ENCODE data around the gene GLYR1. TPM values are rescaled to one million over a fixed set of nuclear protein-coding genes. Genes with fewer than 3 reads are reported as not detected.

GLYR1 gene
- total RNA-seq, 1 experiment from 2014 or later: 111 TPM

- in situ Hi-C loops (cut with HindIII; ENCODE audit: low pct_unique_long_range_greater_than_20kb, low sequenced_read_pairs) (no loop called here), intact Hi-C loops (cut with micrococcal nuclease; ENCODE audit: unreplicated experiment) (no loop called here)
- no peak overlapping the region for H3K27ac ChIP-seq (ENCODE audit: low read length)
- ChIA-PET POLR2A (no interaction called here), CTCF (no interaction called here)
- ATAC-seq (no peak), DNase-seq (ENCODE audit: low read depth, low spot score) (no peak)
- peaks cover 23% of the 10 kb centered on the region for H3K4me1 ChIP-seq (ENCODE audit: control insufficient read depth, insufficient read depth, low read length)
- no peak overlapping the region for H3K4me3 ChIP-seq (ENCODE audit: low read depth in 2 of 2, low read length in 2 of 2)
- no TSS peak for BruUV-seq (replicated peaks)
- H3K9me3 ChIP-seq (ENCODE audit: control insufficient read depth, insufficient read depth, low read depth, low read length): no peaks in the 10 kb centered on the region
- TF ChIP-seq, protein P1, sequence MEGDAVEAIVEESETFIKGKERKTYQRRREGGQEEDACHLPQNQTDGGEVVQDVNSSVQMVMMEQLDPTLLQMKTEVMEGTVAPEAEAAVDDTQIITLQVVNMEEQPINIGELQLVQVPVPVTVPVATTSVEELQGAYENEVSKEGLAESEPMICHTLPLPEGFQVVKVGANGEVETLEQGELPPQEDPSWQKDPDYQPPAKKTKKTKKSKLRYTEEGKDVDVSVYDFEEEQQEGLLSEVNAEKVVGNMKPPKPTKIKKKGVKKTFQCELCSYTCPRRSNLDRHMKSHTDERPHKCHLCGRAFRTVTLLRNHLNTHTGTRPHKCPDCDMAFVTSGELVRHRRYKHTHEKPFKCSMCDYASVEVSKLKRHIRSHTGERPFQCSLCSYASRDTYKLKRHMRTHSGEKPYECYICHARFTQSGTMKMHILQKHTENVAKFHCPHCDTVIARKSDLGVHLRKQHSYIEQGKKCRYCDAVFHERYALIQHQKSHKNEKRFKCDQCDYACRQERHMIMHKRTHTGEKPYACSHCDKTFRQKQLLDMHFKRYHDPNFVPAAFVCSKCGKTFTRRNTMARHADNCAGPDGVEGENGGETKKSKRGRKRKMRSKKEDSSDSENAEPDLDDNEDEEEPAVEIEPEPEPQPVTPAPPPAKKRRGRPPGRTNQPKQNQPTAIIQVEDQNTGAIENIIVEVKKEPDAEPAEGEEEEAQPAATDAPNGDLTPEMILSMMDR (IDR thresholded peaks at IDR 0.05): no peak
- TF ChIP-seq, protein P2, sequence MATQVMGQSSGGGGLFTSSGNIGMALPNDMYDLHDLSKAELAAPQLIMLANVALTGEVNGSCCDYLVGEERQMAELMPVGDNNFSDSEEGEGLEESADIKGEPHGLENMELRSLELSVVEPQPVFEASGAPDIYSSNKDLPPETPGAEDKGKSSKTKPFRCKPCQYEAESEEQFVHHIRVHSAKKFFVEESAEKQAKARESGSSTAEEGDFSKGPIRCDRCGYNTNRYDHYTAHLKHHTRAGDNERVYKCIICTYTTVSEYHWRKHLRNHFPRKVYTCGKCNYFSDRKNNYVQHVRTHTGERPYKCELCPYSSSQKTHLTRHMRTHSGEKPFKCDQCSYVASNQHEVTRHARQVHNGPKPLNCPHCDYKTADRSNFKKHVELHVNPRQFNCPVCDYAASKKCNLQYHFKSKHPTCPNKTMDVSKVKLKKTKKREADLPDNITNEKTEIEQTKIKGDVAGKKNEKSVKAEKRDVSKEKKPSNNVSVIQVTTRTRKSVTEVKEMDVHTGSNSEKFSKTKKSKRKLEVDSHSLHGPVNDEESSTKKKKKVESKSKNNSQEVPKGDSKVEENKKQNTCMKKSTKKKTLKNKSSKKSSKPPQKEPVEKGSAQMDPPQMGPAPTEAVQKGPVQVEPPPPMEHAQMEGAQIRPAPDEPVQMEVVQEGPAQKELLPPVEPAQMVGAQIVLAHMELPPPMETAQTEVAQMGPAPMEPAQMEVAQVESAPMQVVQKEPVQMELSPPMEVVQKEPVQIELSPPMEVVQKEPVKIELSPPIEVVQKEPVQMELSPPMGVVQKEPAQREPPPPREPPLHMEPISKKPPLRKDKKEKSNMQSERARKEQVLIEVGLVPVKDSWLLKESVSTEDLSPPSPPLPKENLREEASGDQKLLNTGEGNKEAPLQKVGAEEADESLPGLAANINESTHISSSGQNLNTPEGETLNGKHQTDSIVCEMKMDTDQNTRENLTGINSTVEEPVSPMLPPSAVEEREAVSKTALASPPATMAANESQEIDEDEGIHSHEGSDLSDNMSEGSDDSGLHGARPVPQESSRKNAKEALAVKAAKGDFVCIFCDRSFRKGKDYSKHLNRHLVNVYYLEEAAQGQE (IDR thresholded peaks at IDR 0.05; ENCODE audit: insufficient read depth in 1 of 2, low read depth in 2 of 2, low read length in 1 of 2): no peak
- TF ChIP-seq POLR2AphosphoS5 (IDR thresholded peaks at IDR 0.05; ENCODE audit: low read depth, low read length): no peak
- no peak for TF ChIP-seq TCF7L2 (IDR thresholded peaks at IDR 0.05; ENCODE audit: low read depth, low read length)
- TF ChIP-seq SIN3A (IDR thresholded peaks at IDR 0.05; ENCODE audit: borderline replicate concordance, insufficient read depth, low read depth, low read length): no peak
- no peaks in the 10 kb centered on the region for H3K27me3 ChIP-seq (ENCODE audit: control insufficient read depth, insufficient read depth, low read length)
- H3K36me3 ChIP-seq (ENCODE audit: control insufficient read depth, insufficient read depth, low read length): no peaks in the 10 kb centered on the region
Observed at GRCh38 chr16:4799171-4799855, 47.8 kb downstream of the GLYR1 start.

DNA sequence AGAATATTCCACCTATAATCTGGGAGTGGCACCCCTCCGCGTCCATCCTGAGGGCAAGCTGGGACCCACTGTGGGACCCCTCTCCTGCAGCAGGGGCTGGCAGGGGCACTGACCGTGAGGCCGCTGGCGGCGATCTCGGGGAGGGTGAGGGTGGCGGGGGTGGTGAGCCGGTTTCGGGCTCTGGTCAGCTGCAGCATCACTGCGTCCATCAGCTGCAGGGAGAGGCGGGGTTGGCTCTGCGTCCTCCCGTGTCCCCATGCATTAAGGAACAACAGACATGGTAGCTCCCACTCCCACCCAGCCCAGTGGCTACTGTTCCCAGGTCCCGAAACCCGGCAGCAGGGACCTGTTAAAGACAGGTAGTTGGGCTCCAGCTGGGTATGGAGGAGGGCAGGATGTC is 48.6 kb downstream of the GLYR1 start:
- H3K27ac ChIP-seq (ENCODE audit: low read length): no peak overlapping the region
- intact Hi-C loops (cut with micrococcal nuclease; ENCODE audit: unreplicated experiment) (no loop called here), in situ Hi-C loops (cut with HindIII; ENCODE audit: low pct_unique_long_range_greater_than_20kb, low sequenced_read_pairs) (no loop called here)
- DNase-seq (ENCODE audit: low read depth, low spot score): no peak
- no TSS peak for BruUV-seq (replicated peaks)
- POLR2A ChIA-PET: no interaction called here
- TF ChIP-seq, protein P1 (IDR thresholded peaks at IDR 0.05): no peak
- no peak for TF ChIP-seq POLR2AphosphoS5 (IDR thresholded peaks at IDR 0.05; ENCODE audit: low read depth, low read length)
- H3K9me3 ChIP-seq (ENCODE audit: control insufficient read depth, insufficient read depth, low read depth, low read length): no peaks in the 10 kb centered on the region
- H3K4me3 ChIP-seq (ENCODE audit: low read depth in 2 of 2, low read length in 2 of 2): no peak overlapping the region
- H3K27me3 ChIP-seq (ENCODE audit: control insufficient read depth, insufficient read depth, low read length): no peaks in the 10 kb centered on the region
- CTCF ChIA-PET: no interaction called here
- ATAC-seq: no peak
- H3K36me3 ChIP-seq (ENCODE audit: control insufficient read depth, insufficient read depth, low read length): no peaks in the 10 kb centered on the region
- peaks cover 14% of the 10 kb centered on the region for H3K4me1 ChIP-seq (ENCODE audit: control insufficient read depth, insufficient read depth, low read length)
